HL-60/S4 (cell line): ENCODE results near the gene VTI1A.

Experiments
- in situ Hi-C: fragments of 300-500 bp; cut with MboI; formaldehyde crosslinking; loops from 2 replicates; pipeline ENCODE4 v1.14.3; 2022; ENCODE audit warnings: low sequenced_read_pairs

The VTI1A gene

DNA sequence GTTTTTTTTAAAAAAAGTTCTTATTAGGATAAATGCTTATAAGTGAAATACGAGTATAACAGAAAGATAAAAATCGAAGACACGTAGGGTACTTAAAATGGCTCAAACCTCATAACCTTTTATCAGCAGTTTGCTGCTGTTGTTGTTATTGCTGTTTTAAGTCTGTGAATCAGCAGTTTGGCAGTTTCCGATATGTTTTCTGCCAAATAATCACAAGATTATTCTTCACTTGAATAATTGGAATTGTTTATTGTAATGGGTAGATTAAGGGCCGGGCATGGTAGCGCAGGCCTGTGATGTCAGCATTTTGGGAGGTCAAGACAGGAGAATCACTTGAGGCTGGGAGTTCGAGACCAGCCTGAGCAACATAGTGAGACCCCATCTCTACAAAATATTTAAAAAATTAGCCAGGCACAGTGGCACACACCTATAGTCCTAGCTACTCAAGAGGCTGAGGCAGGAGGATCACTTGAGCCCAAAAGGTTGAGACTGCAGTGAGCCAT lies 177.6 kb downstream of the VTI1A start:
- in situ Hi-C loops, result no loop called here

DNA sequence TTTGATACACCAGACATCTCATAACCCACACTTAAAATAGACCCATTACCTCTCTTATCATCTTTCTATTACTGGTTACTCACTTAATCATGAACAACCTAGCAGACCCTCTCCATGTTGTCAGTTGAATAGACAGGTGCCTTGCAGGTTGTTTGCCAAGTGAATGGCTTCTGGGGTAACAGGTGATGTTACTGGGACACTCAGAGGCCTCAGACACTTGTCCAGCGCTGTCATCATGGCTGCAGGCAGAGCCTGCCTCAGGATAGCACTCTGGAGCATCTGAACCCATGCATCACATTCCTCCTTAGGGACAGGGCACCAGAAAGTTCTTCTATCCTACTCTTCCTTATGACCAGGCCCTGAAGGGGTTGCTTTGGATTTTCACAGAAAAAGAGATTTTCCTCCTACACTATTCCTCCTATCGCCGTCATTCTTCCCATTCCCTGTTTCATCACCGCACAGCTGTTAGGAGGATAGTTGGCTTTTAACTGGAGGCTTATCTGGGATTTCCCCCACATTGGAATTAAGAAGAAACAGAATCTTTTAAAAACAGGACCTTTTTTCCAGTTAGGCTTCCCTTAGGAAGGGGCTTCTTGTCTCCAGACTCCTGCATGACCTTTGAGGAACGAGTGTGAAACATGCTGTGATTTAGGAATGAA lies 182.1 kb downstream of the VTI1A start:
- in situ Hi-C loops, result no loop called here

DNA sequence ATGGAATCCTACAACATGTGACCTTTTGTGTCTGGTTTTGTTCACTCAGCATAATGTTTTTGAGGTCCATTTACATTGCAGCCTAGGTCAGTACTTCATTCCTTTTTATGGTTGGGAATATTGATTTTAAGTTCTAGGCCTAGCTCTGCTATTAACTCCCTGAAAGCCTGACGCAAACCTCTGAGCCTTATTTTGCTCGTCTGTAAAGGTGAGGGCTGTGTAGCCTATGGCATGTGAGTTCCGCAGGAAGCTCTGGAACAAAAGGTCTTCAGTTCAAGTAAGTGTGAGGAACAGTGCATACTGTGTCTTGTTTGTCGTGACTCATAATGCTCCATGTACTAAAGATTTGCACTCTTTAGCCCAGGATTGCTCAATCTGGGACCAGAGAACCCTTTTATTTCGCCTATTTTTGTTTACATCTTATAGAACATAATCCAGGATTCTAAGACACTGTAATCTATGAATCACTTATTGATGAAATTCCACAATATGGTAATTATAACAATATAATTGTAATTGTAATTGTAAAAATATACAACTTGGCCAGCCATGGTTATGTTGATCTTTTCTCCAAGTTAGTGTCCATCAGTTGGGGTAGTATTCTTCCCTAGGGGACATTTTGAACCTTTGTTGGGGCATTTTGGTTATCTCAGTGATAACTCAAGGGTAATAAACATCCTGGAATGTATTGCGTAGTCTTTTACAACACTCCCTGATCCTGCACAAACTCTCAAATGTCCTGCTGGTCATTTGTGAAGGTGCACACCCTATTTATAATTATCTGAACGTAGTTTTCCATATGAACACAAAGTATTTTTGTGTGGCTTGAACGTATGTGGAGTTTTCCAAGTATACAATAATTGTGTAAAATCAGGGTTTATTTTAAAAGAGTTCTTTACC lies 184.7 kb downstream of the VTI1A start:
- in situ Hi-C loops, result no loop called here

DNA sequence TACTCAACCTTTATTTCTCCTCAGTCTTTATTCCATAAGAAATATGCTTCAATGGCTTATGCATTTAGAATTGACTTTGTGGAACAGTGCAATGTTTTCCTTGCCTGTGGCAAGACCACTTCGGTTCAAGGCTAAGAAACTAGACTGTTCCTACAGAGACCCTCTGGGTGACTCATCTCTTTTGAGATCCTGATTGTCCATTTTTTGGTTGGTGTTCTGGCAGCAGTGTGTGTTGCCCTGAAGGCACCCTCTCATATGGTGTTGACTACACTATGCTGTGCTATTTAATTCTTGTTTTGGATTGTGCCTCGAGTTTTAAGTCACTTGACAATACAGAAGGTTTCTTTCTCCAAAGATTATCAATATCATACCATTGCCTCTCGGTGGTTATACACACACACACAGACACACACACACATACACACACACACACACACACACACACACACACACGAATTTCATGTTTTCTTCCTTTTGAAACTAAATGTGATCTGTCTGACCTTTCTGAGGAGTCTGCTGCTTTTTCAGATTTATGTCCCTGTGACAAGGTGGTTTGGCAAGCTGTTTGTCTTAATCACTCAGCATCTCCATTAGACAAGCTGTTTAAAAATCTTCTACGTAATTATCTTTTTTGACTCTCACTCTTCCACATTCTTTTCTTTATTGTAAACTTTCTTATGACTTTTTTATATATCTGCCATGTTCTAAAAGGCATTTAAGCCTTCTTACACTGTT lies 187.2 kb downstream of the VTI1A start:
- in situ Hi-C loops, result no loop called here

DNA sequence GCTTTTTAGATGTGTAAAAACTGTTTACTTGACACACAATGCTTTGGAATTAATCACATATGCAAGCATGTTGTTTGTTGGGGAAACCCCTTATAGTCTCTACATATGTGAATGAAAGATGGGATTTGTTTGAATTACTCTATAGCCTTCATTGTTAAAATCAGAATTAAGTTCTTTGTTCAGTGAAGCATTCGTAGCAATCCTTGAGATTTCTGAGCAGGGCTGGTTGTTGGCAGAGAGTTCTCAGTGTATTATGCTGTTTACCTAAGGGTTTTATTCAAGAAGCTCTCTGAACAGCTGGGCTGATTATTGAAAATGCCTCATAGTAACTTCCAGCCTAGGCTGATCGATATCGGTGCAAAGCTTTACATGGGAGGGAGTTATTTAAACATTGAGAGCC lies 190.9 kb downstream of the VTI1A start:
- in situ Hi-C loops, result no loop called here

DNA sequence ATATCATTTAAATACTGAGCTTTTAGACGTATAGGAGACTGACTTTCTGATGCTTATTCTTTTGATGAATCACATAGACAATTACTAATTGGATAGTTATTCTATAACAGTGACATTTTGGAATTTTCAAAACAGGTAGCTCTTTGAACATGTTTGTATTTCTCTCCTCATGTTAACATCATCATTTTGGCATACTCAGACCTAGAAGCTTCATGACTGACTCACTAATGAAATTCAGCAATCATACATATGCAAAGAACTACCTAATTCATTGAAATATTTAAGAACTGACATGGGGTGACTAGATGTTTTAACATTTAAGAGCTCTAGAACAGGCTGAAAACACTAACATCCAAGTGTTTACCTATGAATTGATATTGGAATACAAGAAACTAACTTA lies 192.3 kb downstream of the VTI1A start:
- in situ Hi-C loops, result no loop called here

DNA sequence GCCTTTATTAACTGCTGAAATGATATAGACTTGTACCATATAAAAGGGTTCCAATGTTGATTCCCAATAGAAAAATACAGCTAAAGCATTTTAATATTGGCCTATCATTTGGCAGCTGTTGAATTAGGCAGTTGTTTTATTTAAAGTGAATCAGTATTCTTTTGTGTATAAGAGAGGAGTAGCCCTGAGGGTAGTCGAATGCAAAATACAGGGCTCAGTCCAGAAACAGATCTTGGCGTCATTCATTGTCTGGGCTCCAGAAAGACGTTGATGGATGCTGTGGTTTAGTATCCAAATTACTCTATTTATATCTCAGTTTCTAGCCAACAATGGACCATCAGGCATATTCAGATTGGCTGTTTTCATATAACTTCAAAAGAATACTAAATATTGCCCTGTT lies 193.6 kb downstream of the VTI1A start:
- in situ Hi-C loops, result no loop called here

DNA sequence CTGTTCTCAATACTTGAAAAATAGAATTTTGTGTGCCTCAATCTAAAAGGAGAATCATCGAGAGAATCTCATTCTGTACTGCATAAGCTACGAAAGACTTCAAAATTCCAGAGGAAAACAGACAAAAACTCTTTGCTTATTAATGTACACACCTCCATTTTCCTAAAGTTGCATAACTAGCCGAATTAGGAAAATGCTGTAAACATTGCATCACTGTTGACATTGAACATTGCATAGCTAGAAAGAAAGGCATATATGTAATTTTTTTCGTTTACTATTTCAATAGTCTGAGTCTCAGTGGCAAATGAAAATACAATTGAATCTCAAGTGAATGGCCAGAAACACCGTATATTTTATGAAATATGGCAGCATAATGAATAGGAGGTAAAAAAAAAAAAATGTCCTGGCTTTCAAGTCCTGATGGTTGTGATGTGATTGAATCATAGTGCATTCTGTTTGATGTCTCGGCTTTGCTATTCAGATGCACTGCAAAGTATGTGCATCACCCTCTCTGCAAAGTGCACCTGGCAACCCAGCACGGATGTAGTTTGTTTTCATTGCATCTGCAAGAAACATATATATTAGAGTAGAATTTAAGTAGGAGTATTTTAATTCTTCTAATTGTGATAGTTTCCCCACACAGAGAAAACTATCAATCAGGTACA lies 196.7 kb downstream of the VTI1A start:
- in situ Hi-C loops, result no loop called here

DNA sequence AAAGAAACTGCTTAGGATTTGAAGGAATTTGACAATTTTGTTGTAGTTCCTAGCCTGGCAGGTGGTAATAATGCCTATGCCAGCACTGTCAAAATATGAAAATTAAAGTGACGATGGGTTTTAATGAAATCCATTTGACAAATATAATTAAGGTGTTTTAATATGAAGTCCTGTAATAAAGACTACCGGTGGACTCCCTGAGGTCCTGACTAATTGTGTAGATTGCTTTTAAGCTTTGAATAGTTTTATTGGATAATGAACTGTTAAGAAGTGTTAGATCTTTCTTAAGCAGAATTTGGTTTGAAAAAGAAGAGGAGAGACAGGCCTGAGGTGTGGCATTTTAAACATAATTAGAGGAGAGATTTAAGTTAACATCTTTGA lies 197.2 kb downstream of the VTI1A start:
- in situ Hi-C loops, result no loop called here

DNA sequence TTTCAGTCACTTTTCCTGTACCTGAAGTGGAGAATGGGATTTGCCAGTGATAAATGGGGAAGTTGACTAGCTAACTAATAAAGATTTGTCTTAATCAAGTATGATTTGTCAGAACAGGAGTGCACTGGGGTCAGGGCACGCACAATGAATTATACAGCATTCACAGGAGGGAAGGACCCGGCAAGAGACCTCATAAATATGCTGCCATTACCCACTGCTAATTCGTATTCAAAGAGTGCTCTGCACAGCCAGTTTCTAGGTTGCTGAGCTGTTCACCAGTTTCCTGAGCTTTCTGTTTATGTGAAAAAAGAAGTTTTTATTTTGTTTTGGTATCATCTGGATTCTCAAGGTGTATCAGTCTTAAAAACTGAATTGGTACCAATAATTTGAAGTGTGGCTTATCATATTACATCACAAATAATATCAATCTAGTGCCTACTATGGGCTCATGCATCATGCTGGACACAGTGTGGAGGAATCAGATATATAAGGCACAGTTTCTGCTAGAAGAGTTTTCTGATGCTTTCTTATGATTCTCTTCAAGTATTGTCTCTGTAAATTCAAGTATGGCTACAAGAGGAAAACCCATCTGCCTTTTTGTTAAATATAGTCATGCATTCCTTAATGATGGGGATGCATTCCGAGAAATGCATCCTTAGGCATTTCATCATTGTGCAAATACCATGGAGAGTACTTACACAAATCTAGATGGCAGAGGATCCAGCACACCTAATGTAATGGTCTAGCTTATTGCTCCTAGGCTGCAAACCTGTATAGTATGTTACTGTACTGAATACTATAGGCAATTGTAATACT lies 202.2 kb downstream of the VTI1A start:
- in situ Hi-C loops, result no loop called here

DNA sequence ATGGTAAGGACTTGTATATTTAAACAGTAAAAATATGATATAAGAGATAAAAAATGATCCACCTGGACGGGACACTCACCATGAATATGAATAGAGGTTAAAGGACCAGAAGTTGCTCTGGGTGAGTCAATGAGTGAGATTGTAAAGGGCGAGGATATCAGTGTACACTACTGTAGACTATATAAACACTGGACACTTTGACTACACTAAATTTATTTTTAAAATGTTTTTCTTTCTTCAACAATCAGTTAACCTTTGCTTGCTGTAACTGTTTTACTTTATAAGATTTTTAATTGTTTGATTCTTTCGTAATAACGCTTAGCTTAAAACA lies 202.8 kb downstream of the VTI1A start:
- in situ Hi-C loops, result no loop called here

DNA sequence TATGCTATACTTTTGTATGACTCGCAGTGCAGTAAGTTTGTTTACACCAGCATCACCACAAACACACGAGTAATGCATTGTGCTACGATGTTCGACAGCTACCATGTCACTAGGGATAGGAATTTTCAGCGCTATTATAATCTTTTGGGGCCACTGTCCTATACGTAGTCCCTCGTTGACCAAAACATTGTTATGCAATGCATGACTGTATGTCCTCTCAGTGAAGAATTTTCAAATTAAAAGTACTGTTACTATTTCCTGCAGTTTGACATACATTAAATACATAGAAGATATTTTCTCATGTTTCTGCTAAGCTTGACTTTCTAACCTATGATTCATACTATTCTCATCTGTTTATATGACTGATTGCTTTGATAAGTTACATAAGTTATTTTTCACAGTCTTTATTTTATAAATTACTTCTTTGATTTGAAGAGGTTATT lies 203.6 kb downstream of the VTI1A start:
- in situ Hi-C loops, result no loop called here

DNA sequence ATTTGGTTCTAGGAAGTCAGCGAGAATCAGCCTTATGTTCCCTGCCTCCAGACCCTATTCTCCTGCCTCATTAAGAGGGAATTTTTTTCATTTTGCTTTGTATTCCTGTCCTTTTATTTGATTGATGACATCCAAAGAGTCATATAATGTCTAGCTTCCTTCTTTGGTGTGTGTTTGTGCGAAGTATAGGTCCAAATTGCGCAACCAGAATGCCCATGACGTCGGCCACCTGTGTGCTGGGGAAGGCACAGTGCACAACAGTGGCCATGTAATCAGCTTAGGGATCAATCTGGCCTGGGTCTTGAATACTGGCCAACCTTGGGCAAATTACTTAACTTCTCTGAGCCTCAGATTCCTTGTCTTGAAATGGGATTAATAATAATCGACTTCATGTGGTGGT lies 206.2 kb downstream of the VTI1A start:
- in situ Hi-C loops, result no loop called here

DNA sequence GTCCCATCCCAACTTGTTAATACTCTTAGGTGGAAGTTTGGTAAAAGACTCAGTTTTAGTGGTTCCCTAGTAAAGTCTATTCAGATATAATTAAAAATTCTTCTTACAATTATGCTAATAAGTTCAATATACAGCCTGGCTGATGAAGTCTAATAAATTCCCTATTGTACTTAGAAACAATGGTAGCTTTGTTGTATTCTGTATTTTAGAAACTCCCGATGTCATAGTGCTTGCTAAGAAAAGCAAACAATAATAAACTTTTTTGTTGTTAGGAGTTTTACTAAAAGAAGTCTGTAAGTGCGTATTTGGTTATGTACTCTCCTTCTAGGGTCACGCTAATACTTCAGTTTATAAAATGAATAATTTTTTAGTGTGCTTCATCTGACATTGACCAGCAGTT lies 206.8 kb downstream of the VTI1A start:
- in situ Hi-C loops, result no loop called here

DNA sequence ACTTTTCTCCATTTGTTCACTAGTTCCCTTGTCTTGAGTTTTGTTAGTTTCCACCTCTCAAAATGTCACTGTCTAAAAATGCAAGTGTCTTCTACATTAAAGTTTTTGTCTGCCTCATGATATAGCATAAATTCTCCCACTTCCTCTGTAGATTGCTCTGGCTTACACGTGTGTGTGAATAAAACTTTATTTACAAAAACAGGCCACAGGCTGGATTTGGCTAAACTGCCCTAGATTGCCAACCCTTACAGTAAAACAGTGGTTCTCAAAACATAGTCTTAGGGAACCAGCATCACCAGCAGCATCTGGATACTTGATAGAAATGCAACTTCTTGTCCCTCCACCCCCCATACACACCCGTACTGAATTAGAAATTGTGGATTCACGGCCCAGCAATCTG lies 207.8 kb downstream of the VTI1A start:
- in situ Hi-C loops, result no loop called here

DNA sequence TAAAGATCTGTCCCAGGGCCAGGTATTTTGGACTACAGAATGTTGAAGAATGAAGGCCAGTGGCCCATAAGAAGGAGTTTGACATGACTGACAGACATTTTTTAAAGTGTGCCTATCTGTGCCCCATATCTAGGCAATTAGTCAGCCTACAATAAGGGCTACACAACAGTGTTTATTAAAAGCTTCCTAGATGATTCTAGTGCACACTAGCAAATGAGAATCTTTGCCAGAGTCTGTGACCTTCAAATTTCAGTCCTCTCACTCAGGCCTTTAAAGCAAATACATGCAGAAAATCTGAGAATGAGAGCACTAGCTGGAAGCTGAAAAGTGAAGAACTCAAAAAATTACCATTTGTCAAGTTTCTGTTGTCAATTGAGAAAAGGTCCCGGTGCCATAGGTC lies 208.7 kb downstream of the VTI1A start:
- in situ Hi-C loops, result no loop called here

DNA sequence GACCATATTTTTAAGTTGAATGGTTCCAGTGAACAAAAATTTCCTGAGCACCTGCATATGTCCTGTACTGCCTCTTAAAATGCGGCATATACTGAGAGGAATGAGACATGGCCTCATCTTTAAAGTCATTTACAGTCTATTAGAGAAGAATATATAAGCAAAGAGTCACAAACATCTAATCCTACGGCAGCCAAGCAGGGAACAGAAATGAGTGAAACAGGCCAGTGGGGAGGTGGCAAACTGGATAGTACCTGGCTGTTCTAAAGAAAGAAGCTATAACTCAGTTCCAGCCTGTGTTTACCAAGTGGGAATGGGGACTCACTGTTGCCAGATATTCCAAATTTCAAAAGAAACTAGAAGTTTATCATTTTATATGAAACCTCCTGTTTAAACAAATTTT lies 211.4 kb downstream of the VTI1A start:
- in situ Hi-C loops, result no loop called here

DNA sequence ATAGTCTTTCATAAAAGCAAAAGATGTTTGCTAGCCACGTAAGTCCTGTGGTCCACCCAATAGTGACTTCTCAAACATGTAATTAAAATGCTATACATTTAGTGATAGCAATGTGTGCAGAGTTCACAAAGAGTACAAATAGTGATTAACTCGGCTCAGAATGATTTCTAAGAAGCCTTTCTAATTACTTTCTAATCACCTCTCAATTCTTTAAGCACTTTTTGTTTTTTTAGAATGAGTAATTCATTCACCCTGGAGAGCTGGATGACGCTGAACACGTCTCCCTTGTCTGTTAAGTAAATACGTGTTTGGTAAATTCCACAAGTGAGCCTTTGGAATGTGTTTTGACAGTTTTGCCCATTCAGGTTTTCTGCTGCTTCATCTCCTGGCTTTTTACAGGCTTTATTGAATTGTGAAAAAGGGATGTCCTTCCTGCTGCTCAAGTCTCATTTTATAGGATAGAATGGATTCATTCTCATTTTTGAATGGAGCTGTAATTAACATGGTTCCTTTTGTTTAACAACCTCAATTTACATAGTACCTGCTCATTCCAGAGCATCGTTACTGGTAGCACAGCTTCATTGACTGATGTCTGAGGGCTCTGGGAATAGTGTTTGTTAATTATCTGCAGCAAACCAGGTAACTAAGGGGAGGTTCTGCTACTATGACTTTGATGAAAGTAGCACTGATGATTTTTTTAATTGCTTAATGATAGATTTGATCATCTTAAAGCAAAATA lies 212.1 kb downstream of the VTI1A start:
- in situ Hi-C loops, result no loop called here

DNA sequence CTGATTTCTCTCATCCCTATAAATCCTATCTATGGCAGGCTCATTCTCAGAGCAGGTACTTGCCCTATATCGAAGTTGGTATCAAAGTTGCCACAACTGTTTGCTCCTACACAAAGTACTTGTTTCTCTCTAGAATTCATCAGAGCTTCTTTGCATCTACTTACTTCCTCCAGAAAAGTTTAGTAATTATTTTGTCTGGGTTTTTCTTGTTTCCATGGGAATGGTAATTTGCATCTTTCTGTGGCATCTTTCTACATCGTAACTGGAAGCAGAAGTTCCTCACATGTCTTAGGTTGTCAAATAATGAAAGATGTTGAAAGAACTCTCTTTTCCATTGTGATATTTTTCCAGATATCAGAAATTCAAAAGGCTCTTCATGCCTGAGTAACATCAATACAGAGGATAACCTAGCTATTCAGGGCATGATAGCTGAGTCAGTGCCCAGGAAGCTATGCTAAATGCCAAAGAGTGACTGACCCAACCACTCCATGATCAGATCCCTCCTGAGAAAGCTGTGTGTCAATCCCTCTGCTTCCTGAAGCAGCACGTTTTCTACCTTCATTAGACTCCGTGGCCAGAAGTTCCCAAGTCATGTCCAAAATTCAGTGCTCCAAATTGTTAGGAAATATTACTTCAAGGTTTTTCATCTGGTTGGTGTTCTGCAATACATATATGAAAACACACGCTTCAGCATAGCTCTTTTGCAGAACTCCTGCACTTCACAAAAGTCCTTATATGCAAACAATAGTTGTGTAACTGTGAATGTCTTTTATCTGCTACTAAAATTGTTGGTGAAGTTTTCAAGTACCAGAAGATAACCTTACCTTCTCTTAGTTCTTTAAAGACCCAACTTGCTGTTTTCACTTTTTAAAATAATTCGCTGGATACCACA lies 216.5 kb downstream of the VTI1A start:
- in situ Hi-C loops, result no loop called here
